HG03139 (cell line): Measurements from ENCODE around the gene SLC26A2.

Experiments used
- ATAC-seq: cut with Tn5 transposase; IDR thresholded peaks from one replicate; pipeline ENCODE4 v1.9.1; 2021; ENCODE audit not compliant: unreplicated experiment

SLC26A2 gene

DNA sequence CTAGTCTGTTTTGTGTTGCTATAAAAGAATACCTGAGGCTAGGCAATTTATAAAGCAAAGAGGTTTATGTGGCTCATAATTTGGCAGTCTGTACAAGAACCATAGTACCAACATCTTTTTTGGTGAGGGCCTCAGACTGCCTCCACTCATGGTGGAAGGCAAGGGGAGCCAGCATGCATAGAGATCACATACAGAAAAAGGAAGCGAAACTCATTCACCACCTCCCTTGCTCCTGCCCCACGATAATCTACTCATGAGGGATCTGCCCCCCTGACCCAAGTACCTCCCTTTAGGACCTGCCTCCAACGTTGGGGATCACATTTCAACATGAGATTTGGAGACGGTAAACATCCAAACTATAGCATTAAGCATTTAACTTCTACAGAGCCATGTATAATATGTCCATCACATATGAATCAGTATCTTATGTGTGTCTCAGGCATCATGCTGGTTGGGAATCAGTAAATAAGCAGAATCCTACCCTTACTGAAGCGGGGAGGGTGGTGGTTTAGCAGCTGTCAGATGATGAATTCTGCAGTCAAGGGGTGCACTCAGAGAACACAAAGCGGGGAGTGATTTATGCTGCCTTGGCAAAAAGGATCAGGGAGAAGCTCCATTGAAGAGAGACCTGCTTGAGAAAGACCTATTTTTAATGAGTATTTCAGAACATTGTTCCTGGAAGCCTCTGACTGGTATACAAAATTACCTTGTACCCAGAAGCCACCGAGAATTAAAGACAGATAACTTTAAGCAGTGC is 74.8 kb downstream of the SLC26A2 start:
- ATAC-seq: peak; percentile 88

DNA sequence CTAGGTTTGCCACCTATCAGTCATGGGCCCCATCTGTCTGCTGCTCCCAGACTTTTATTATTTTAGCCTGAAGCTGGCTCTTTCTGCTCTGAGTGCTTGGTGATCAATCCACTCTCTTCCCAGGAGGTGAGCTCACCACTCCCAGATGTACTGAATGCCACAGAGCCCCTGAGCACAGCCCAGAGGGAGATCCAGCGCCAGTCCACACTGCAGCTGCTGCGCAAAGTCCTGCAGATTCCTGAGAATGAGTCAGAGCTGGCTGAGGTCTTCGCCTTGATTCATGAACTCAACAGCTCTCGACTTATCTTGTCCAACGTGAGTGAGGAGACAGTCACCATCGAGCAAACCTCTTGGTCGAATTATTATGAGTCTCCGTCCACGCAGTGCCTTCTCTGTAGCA is 76.0 kb downstream of the SLC26A2 start:
- ATAC-seq: no peak
